ENCODE results near the gene ZEB1.

Gene ZEB1

GRCh38 chr10:31280972-31281371 is 38.0 kb upstream of the ZEB1 start:
- H3K4me3 ChIP-seq (ENCODE audit: control insufficient read depth, low read depth, low read length): no peak overlapping the region
- DNase-seq (ENCODE audit: low read depth): no peak
- TF ChIP-seq CTCF (conservative IDR thresholded peaks at IDR 0.05; ENCODE audit: control insufficient read depth, insufficient read depth, low read depth, low read length): no peak

GRCh38 chr10:31288001-31288400 is 31.0 kb upstream of the ZEB1 start:
- no peak overlapping the region for H3K4me3 ChIP-seq (ENCODE audit: control insufficient read depth, low read depth, low read length)
- DNase-seq (ENCODE audit: low read depth): no peak
- TF ChIP-seq CTCF (conservative IDR thresholded peaks at IDR 0.05; ENCODE audit: control insufficient read depth, insufficient read depth, low read depth, low read length): no peak

GRCh38 chr10:31288962-31289361 is 30.1 kb upstream of the ZEB1 start:
- DNase-seq (ENCODE audit: low read depth): peak; percentile 85
- no peak for TF ChIP-seq CTCF (conservative IDR thresholded peaks at IDR 0.05; ENCODE audit: control insufficient read depth, insufficient read depth, low read depth, low read length)
- H3K4me3 ChIP-seq (ENCODE audit: control insufficient read depth, low read depth, low read length): no peak overlapping the region

DNA sequence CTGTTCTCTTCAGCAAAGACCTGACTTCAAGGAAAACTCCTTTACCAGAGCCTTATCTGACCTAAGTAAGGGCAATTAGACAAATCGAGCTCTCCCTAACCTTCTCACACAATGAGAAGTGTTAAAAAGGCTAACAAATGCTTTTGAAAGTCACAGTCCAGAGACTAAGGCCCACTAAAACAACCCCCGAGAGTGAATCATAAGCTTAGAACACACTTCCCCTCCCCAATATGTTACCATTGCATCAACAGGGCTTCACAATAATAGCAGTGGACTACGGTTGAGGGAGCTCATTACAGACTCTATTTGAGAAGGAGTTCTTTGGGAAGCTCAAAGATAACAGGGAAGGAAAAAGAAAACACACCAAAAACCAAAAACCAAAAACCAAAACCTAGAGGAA is 28.6 kb upstream of the ZEB1 start:
- TF ChIP-seq CTCF (conservative IDR thresholded peaks at IDR 0.05; ENCODE audit: control insufficient read depth, insufficient read depth, low read depth, low read length): no peak
- no peak overlapping the region for H3K4me3 ChIP-seq (ENCODE audit: control insufficient read depth, low read depth, low read length)
- peak; percentile 17 for DNase-seq (ENCODE audit: low read depth)

DNA sequence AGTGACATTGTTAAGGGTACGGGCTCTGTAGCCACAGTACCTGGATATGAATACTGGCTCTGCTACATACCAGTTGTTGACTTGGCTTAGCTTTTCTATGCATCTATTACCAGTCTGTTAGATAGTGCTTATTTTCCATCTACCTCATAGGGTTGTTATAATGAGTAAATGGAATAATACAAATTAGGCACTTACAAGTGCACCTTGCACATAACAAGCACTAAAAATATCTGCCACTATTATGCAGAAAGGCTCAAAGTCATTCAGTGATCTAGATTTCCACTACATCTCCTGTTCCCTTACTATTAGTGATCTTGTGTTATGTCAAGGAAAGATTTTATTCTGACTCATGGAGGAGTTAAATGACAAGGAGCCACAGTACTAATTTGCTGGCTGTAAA is 27.9 kb upstream of the ZEB1 start:
- TF ChIP-seq CTCF (conservative IDR thresholded peaks at IDR 0.05; ENCODE audit: control insufficient read depth, insufficient read depth, low read depth, low read length): no peak
- no peak for DNase-seq (ENCODE audit: low read depth)
- no peak overlapping the region for H3K4me3 ChIP-seq (ENCODE audit: control insufficient read depth, low read depth, low read length)

GRCh38 chr10:31294558-31294957 is 24.5 kb upstream of the ZEB1 start:
- no peak for TF ChIP-seq CTCF (conservative IDR thresholded peaks at IDR 0.05; ENCODE audit: control insufficient read depth, insufficient read depth, low read depth, low read length)
- H3K4me3 ChIP-seq (ENCODE audit: control insufficient read depth, low read depth, low read length): no peak overlapping the region
- no peak for DNase-seq (ENCODE audit: low read depth)

- peak; percentile 21 for DNase-seq (ENCODE audit: low read depth)
- no peak for TF ChIP-seq CTCF (conservative IDR thresholded peaks at IDR 0.05; ENCODE audit: control insufficient read depth, insufficient read depth, low read depth, low read length)
- H3K4me3 ChIP-seq (ENCODE audit: control insufficient read depth, low read depth, low read length): no peak overlapping the region
Measured at GRCh38 chr10:31296754-31297153, 22.3 kb upstream of the ZEB1 start.
